ENCODE measurements around the gene SRSF7.
A peak's percentile ranks its signal among the peaks of the same experiment; 100 is the strongest.
"Not testable (repeated sequence)": the region's sequence is repeated elsewhere in the genome, so short reads cannot be mapped to it uniquely, and the experiment has no call there.

Gene SRSF7

GRCh38 chr2:38775921-38776225 lies 24.7 kb upstream of the SRSF7 start:
- peaks cover 18 to 27% of the 10 kb centered on the region in 2 donors for H3K27me3 Mint-ChIP-seq
- no peak overlapping the region for H3K4me3 Mint-ChIP-seq
- no peaks in the 10 kb centered on the region for H3K9me3 Mint-ChIP-seq
- H3K27ac Mint-ChIP-seq, result no peak overlapping the region
- H3K36me3 Mint-ChIP-seq (ENCODE audit: insufficient read depth), result peaks cover 6% of the 10 kb centered on the region
- peaks cover 6 to 7% of the 10 kb centered on the region in 2 donors for H3K4me1 Mint-ChIP-seq (ENCODE audit: low read depth in 2 of 2)
- no peak for ATAC-seq (replicated peaks)
- DNase-seq, result no peak

DNA sequence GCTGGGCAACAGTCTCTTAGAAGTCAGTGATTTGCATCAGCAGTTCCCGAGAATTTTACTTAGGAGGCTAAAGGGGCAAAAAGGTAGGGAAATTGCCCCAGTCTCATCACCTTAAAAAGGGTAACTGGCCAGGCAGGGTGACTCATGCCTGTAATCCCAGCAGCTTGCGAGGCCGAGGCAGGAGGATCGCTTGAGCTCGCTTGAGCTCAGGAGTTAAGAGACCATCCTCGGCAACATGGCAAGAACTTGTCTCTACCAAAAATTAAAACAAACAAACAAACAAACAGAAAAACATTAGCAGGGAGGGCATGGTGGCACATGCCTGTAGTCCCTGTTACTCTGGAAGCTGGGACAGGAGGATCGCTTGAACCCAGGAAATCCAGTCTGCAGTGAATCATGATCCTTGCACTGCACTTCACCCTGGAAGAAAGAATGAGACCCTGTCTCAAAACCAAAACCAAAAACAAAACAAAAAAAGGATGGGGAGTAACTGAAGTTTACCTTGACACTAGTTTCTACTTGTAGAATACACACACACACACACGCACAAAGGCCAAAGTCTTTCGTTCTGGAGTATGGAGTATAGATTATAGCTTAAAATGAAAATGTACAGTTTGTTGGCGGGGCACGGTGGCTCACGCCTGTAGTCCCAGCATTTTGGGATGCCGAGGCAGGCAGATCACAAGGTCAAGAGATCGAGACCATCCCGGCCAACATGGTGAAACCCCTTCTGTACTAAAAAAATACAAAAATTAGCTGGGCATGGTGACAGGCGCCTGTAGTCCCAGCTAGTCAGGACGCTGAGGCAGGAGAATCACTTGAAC lies 24.1 kb upstream of the SRSF7 start:
- peaks cover 18 to 27% of the 10 kb centered on the region in 2 donors for H3K27me3 Mint-ChIP-seq
- DNase-seq (no peak), ATAC-seq (replicated peaks) (no peak)
- no peaks in the 10 kb centered on the region for H3K9me3 Mint-ChIP-seq
- H3K4me3 Mint-ChIP-seq, result no peak overlapping the region
- no peak overlapping the region for H3K27ac Mint-ChIP-seq
- H3K36me3 Mint-ChIP-seq (ENCODE audit: insufficient read depth), result peaks cover 2% of the 10 kb centered on the region
- H3K4me1 Mint-ChIP-seq (ENCODE audit: low read depth in 2 of 2), result peaks cover 6 to 7% of the 10 kb centered on the region in 2 donors

- Mint-ChIP-seq H3K9me3 (no peaks in the 10 kb centered on the region), H3K27ac (no peak overlapping the region), H3K36me3 (ENCODE audit: insufficient read depth) (peaks cover 2% of the 10 kb centered on the region), H3K4me1 (ENCODE audit: low read depth in 2 of 2) (no peaks in the 10 kb centered on the region), H3K27me3 (peaks cover 18 to 19% of the 10 kb centered on the region in 2 donors), H3K4me3 (no peak overlapping the region)
- ATAC-seq (replicated peaks) (no peak), DNase-seq (no peak)
Measured at GRCh38 chr2:38771632-38772031, 20.5 kb upstream of the SRSF7 start.

- Mint-ChIP-seq H3K4me1 (ENCODE audit: low read depth in 2 of 2) (no peaks in the 10 kb centered on the region), H3K27ac (no peak overlapping the region), H3K9me3 (no peaks in the 10 kb centered on the region), H3K36me3 (ENCODE audit: insufficient read depth) (no peaks in the 10 kb centered on the region), H3K4me3 (no peak overlapping the region), H3K27me3 (no peaks in the 10 kb centered on the region)
- ATAC-seq (replicated peaks) (no peak), DNase-seq (no peak)
Measured at GRCh38 chr2:38765551-38765950, 14.4 kb upstream of the SRSF7 start.

DNA sequence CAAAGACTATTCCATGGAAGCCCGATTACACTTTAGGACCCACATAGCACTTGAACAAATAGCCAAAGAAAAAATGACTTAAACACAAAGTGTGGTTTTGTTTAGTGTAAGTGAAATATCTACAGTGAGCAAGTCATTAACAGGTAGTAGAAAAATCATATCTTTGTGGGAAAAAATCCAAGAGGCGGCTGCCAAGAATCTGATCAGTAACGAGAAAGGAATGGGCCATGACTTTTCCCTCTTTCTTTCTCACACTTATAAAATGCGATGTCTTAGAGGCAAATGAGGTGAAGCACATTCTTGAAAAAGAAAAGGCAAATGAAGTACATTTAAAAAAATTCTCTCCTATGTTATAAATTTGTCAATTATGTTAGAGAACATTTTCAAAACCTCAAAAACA lies 14.0 kb upstream of the SRSF7 start:
- Mint-ChIP-seq H3K9me3 (no peaks in the 10 kb centered on the region), H3K27ac (no peak overlapping the region), H3K36me3 (ENCODE audit: insufficient read depth) (no peaks in the 10 kb centered on the region), H3K4me1 (ENCODE audit: low read depth in 2 of 2) (no peaks in the 10 kb centered on the region), H3K4me3 (no peak overlapping the region), H3K27me3 (no peaks in the 10 kb centered on the region)
- DNase-seq (no peak), ATAC-seq (replicated peaks) (no peak)

GRCh38 chr2:38763728-38764127 lies 12.6 kb upstream of the SRSF7 start:
- ATAC-seq (replicated peaks), result no peak
- no peaks in the 10 kb centered on the region for H3K4me1 Mint-ChIP-seq (ENCODE audit: low read depth in 2 of 2)
- no peak for DNase-seq
- no peaks in the 10 kb centered on the region for H3K36me3 Mint-ChIP-seq (ENCODE audit: insufficient read depth)
- no peaks in the 10 kb centered on the region for H3K27me3 Mint-ChIP-seq
- H3K9me3 Mint-ChIP-seq, result no peaks in the 10 kb centered on the region
- no peak overlapping the region for H3K4me3 Mint-ChIP-seq
- H3K27ac Mint-ChIP-seq, result no peak overlapping the region

- no peak for ATAC-seq (replicated peaks)
- H3K4me1 Mint-ChIP-seq (ENCODE audit: low read depth in 2 of 2), result no peaks in the 10 kb centered on the region
- H3K4me3 Mint-ChIP-seq, result no peak overlapping the region
- no peaks in the 10 kb centered on the region for H3K27me3 Mint-ChIP-seq
- H3K9me3 Mint-ChIP-seq, result no peaks in the 10 kb centered on the region
- DNase-seq, result no peak
- H3K27ac Mint-ChIP-seq, result no peak overlapping the region
- no peaks in the 10 kb centered on the region for H3K36me3 Mint-ChIP-seq (ENCODE audit: insufficient read depth)
Measured at GRCh38 chr2:38763228-38763627, 12.1 kb upstream of the SRSF7 start.

DNA sequence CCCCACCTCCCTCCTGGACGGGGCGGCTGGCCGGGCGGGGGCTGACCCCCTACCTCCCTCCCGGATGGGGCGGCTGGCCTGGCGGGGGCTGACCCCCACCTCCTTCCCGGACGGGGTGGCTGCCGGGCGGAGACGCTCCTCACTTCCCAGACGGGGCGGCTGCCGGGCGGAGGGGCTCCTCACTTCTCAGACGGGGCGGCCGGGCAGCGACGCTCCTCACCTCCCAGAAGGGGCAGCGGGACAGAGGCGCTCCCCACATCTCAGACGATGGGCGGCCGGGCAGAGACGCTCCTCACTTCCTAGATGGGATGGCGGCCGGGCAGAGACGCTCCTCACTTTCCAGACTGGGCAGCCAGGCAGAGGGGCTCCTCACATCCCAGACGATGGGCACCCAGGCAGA lies 4.7 kb upstream of the SRSF7 start:
- DNase-seq; H3K27ac Mint-ChIP-seq; H3K9me3 Mint-ChIP-seq; H3K4me3 Mint-ChIP-seq; H3K27me3 Mint-ChIP-seq; ATAC-seq (replicated peaks): not testable (repeated sequence)
- Mint-ChIP-seq H3K36me3 (ENCODE audit: insufficient read depth) (peaks cover 14% of the 10 kb centered on the region), H3K4me1 (ENCODE audit: low read depth in 2 of 2) (peaks cover 15 to 20% of the 10 kb centered on the region in 2 donors)

DNA sequence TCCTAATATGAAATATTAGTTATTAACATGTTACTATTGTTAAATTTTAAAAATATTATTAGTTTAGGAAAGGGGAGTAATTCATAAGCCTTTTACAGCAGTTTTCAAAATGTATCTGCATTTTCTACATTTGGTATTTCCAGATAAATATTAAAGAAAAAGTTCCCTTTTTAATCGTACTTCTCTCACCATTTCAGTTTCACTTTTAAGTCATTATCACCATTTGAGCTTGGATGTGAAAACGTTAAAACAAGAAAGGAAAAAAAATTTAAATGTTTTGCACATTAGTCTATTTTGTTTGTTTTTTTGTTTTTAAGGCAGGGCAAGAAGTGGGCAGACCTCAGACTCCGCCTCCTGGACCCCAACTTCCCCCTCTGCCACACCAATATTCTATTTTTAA lies 3.3 kb upstream of the SRSF7 start:
- Mint-ChIP-seq H3K4me3 (peak overlapping the region; percentile 67 to 79), H3K27ac (peak overlapping the region; percentile 75 to 90), H3K27me3 (no peaks in the 10 kb centered on the region), H3K36me3 (ENCODE audit: insufficient read depth) (peaks cover 28% of the 10 kb centered on the region), H3K9me3 (no peaks in the 10 kb centered on the region), H3K4me1 (ENCODE audit: low read depth in 2 of 2) (peaks cover 20 to 26% of the 10 kb centered on the region in 2 donors)
- no peak for ATAC-seq (replicated peaks)
- no peak for DNase-seq

- H3K36me3 Mint-ChIP-seq (ENCODE audit: insufficient read depth), result peaks cover 32% of the 10 kb centered on the region
- ATAC-seq (replicated peaks) (no peak), DNase-seq (no peak)
- no peaks in the 10 kb centered on the region for H3K9me3 Mint-ChIP-seq
- peak overlapping the region; percentile 67 to 79 for H3K4me3 Mint-ChIP-seq
- no peaks in the 10 kb centered on the region for H3K27me3 Mint-ChIP-seq
- H3K4me1 Mint-ChIP-seq (ENCODE audit: low read depth in 2 of 2), result peaks cover 21 to 30% of the 10 kb centered on the region in 2 donors
- peak overlapping the region in 1 of 2 donors; percentile 90 for H3K27ac Mint-ChIP-seq
Measured at GRCh38 chr2:38754049-38754448, 2.9 kb upstream of the SRSF7 start.

- Mint-ChIP-seq H3K4me1 (ENCODE audit: low read depth in 2 of 2) (peaks cover 39 to 52% of the 10 kb centered on the region in 2 donors), H3K27me3 (no peaks in the 10 kb centered on the region), H3K27ac (peak overlapping the region; percentile 100), H3K4me3 (peak overlapping the region; percentile 96 to 99), H3K9me3 (no peaks in the 10 kb centered on the region), H3K36me3 (ENCODE audit: insufficient read depth) (peaks cover 55% of the 10 kb centered on the region)
- DNase-seq, result peak in 1 of 3 experiments; percentile 47
- ATAC-seq (replicated peaks), result peak; percentile 30
Measured at GRCh38 chr2:38751596-38752410, 642 bp upstream of the SRSF7 start.

GRCh38 chr2:38750011-38750890 lies 910 bp downstream of the SRSF7 start:
- peak overlapping the region; percentile 96 to 99 for H3K4me3 Mint-ChIP-seq
- peaks cover 70% of the 10 kb centered on the region for H3K36me3 Mint-ChIP-seq (ENCODE audit: insufficient read depth)
- peak overlapping the region; percentile 100 for H3K27ac Mint-ChIP-seq
- peaks cover 54 to 68% of the 10 kb centered on the region in 2 donors for H3K4me1 Mint-ChIP-seq (ENCODE audit: low read depth in 2 of 2)
- H3K27me3 Mint-ChIP-seq, result no peaks in the 10 kb centered on the region
- ATAC-seq (replicated peaks), result peak; percentile 21
- DNase-seq, result peak in 2 of 3 experiments; percentile 25 to 33
- H3K9me3 Mint-ChIP-seq, result no peaks in the 10 kb centered on the region
